ENCODE measurements around the gene LMX1B. TPM values are rescaled to one million over a fixed set of nuclear protein-coding genes. Genes with fewer than 3 reads are reported as not detected.

The LMX1B gene
- total RNA-seq, 1 experiment from 2014 or later, result 12.4 TPM

DNA sequence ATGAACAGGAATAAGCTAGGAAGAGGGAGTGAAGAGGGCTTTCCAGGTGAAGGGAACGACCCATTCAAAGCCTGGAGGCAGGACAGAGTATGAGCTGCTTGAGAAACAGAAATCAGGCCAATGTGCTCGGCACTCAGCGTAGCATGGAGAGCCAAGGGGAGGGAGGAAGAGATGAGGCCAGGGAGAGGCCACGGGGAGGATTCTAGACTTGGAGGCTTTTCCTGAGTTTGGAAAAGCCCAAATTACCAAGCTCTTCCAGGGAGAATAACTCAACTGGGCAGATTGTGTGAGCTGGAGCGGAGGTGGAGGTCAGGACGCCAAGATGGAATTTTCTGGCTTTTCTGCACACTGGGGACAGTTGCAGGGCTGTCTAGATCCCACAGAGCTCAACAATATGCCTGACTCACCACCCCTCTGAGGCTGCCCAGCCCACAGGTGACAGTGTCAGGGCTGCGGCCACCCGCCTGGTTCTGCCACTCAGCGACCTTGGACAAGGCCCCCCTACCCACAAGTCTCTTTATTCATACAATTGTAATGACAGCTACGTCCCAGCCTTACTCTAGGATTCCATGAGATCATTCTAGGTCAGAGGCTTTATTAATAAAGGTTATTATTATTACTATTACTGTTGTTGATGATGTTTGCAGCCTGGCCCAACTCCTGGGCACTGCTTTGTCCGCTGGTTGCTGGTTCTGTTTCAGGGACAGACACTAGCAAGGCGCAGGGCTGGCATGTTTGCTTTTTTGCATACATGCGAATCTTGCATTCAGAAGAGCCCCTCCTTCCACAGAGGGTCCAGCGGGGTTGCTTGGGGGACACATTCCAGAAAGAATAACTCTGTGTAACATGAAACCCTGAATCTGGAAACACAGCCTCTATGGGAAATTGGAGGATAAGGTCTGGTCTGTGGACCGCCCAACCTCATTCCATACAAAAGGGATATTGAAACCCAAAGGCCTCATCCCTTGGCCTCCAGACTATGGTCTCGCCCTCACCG lies 9.4 kb upstream of the LMX1B start (continued):
- TF ChIP-seq, protein P1, sequence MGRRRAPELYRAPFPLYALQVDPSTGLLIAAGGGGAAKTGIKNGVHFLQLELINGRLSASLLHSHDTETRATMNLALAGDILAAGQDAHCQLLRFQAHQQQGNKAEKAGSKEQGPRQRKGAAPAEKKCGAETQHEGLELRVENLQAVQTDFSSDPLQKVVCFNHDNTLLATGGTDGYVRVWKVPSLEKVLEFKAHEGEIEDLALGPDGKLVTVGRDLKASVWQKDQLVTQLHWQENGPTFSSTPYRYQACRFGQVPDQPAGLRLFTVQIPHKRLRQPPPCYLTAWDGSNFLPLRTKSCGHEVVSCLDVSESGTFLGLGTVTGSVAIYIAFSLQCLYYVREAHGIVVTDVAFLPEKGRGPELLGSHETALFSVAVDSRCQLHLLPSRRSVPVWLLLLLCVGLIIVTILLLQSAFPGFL (CRISPR knock-in tag; IDR thresholded peaks at IDR 0.05; ENCODE audit: borderline replicate concordance), result no peak
- TF ChIP-seq ATF1 (CRISPR knock-in tag; IDR thresholded peaks at IDR 0.05), result no peak
- TF ChIP-seq, protein P2, sequence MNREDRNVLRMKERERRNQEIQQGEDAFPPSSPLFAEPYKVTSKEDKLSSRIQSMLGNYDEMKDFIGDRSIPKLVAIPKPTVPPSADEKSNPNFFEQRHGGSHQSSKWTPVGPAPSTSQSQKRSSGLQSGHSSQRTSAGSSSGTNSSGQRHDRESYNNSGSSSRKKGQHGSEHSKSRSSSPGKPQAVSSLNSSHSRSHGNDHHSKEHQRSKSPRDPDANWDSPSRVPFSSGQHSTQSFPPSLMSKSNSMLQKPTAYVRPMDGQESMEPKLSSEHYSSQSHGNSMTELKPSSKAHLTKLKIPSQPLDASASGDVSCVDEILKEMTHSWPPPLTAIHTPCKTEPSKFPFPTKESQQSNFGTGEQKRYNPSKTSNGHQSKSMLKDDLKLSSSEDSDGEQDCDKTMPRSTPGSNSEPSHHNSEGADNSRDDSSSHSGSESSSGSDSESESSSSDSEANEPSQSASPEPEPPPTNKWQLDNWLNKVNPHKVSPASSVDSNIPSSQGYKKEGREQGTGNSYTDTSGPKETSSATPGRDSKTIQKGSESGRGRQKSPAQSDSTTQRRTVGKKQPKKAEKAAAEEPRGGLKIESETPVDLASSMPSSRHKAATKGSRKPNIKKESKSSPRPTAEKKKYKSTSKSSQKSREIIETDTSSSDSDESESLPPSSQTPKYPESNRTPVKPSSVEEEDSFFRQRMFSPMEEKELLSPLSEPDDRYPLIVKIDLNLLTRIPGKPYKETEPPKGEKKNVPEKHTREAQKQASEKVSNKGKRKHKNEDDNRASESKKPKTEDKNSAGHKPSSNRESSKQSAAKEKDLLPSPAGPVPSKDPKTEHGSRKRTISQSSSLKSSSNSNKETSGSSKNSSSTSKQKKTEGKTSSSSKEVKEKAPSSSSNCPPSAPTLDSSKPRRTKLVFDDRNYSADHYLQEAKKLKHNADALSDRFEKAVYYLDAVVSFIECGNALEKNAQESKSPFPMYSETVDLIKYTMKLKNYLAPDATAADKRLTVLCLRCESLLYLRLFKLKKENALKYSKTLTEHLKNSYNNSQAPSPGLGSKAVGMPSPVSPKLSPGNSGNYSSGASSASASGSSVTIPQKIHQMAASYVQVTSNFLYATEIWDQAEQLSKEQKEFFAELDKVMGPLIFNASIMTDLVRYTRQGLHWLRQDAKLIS (CRISPR knock-in tag; IDR thresholded peaks at IDR 0.05; ENCODE audit: borderline replicate concordance), result no peak
- TF ChIP-seq NR2C2 (CRISPR knock-in tag; IDR thresholded peaks at IDR 0.05), result no peak

DNA sequence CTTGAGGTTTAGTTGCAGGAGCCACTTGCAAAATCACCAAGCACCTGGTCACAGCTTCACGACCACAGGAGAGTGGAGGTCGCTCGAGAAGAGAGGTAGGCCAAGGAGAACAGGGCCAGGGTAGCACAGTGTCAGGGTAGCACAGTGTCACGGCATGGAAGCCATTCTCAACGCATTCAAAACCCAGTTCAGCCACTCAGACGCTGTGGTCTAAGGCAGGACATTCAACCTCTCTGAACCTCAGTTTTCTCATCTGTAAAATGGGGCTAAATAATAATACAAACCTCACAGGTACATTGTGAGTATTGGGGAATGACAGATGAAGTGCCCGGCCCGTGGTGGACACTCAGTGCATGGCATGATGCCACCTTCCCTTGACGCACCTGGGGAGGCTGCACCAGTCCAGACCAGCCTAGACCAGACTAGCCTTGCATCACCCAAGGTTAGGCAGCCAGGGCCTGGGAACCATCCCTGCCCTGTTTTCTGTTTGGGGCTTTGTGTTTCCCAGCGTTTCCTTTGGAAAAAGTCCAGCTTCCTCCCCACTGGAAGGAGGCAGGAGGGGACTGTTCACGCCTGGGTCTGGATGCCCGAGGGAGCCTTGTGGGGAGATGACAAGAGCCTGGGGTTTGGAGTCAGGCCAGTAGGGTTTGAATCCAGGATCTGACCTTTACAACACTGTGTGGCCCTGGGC lies 7.8 kb upstream of the LMX1B start:
- DNase-seq (ENCODE audit: low spot score), result no peak
- POLR2A ChIA-PET, result no interaction called here

DNA sequence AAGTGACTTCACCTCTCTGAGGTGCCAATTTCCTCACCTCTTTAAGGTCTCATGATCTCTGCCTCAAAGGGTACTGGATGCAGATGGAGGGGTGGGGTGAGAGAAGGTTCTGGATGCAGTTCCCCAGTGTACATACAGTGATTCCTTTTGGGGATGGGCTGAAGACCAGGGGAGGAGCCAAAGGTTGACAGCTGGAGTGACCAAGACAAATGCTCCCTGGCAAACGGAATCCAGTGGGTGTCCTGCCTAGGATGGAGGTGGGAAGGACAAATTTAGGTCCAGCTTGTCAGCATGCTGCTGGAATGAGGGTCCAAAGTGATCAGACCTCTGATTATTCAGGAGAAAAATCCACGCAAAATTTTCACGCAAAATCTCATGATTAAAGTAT lies 7.3 kb upstream of the LMX1B start:
- TF ChIP-seq NR3C1 (CRISPR knock-in tag; conservative IDR thresholded peaks at IDR 0.05; ENCODE audit: low read depth), result no peak
- TF ChIP-seq, protein P3, sequence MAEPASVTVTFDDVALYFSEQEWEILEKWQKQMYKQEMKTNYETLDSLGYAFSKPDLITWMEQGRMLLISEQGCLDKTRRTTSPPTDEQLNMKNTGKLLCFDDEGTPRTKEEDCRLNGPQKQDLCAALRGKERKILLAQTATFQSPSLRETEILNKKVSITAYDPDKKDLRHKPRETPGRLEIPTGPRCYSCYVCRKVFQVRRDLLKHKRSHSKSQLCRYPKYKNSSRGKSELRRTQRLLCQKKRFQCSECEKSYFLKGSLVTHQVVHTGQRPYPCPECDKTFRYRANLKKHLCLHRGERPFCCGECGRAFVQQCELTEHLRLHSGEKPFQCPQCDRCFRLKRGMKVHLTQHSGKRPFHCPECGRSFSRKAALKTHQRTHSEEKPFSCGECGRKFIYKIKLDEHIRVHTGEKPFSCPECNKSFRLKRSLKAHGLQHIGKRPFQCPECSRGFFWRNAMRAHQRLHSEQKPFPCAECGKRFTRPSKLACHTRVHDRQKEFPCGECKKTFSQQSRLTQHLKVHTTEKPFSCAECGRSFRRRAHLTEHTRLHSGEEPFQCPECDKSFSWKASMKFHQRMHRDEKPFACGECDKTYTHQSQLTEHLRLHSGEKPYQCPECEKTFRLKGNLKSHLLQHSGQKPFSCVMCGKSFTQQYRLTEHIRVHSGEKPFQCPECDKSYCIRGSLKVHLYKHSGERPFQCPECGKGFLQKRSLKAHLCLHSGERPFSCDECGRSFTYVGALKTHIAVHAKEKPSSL (CRISPR knock-in tag; conservative IDR thresholded peaks at IDR 0.05), result no peak
- no peak for TF ChIP-seq ZNF263 (CRISPR knock-in tag; IDR thresholded peaks at IDR 0.05; ENCODE audit: low read depth)
- TF ChIP-seq, protein P1 (CRISPR knock-in tag; IDR thresholded peaks at IDR 0.05; ENCODE audit: borderline replicate concordance), result no peak
- TF ChIP-seq, protein P4, sequence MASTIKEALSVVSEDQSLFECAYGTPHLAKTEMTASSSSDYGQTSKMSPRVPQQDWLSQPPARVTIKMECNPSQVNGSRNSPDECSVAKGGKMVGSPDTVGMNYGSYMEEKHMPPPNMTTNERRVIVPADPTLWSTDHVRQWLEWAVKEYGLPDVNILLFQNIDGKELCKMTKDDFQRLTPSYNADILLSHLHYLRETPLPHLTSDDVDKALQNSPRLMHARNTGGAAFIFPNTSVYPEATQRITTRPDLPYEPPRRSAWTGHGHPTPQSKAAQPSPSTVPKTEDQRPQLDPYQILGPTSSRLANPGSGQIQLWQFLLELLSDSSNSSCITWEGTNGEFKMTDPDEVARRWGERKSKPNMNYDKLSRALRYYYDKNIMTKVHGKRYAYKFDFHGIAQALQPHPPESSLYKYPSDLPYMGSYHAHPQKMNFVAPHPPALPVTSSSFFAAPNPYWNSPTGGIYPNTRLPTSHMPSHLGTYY (CRISPR knock-in tag; IDR thresholded peaks at IDR 0.05), result no peak
- TF ChIP-seq ZNF416 (CRISPR knock-in tag; IDR thresholded peaks at IDR 0.05), result no peak
- no peak for TF ChIP-seq ZNF121 (CRISPR knock-in tag; IDR thresholded peaks at IDR 0.05)
- no peak for TF ChIP-seq ELF4 (CRISPR knock-in tag; IDR thresholded peaks at IDR 0.05; ENCODE audit: low read depth)
- no peak for TF ChIP-seq ZNF671 (CRISPR knock-in tag; IDR thresholded peaks at IDR 0.05)
- no peak for TF ChIP-seq SP1 (CRISPR knock-in tag; conservative IDR thresholded peaks at IDR 0.05)
- no peak for TF ChIP-seq PRRX2 (CRISPR knock-in tag; IDR thresholded peaks at IDR 0.05)
- H3K9me3 Mint-ChIP-seq, result no peaks in the 10 kb centered on the region
- H3K36me3 Mint-ChIP-seq, result no peaks in the 10 kb centered on the region
- H3K4me3 Mint-ChIP-seq, result no peak overlapping the region
- H3K4me1 Mint-ChIP-seq, result peaks cover 7% of the 10 kb centered on the region
- no peak overlapping the region for H3K27ac Mint-ChIP-seq
- ATAC-seq (no peak), DNase-seq (ENCODE audit: low spot score) (no peak)
- ChIA-PET POLR2A (no interaction called here), CTCF (interaction anchor here (1.0 to 4.2 kb wide), 3 partner anchors 84 to 99 kb away, joined by 4 to 17 read pairs (median 7); no protein-coding TSS in a partner anchor)
- H3K27me3 Mint-ChIP-seq (ENCODE audit: low read depth), result peaks cover 61% of the 10 kb centered on the region

More for the DNA sequence above, 7.8 kb upstream of the LMX1B start:
- no peaks in the 10 kb centered on the region for H3K9me3 Mint-ChIP-seq
- CTCF ChIA-PET, result interaction anchor here (1.0 kb wide), 1 partner anchor 84 kb away, joined by 4 read pairs; no protein-coding TSS in a partner anchor
- TF ChIP-seq SMAD3 (CRISPR knock-in tag; IDR thresholded peaks at IDR 0.05; ENCODE audit: borderline replicate concordance), result no peak
- TF ChIP-seq, protein P5, sequence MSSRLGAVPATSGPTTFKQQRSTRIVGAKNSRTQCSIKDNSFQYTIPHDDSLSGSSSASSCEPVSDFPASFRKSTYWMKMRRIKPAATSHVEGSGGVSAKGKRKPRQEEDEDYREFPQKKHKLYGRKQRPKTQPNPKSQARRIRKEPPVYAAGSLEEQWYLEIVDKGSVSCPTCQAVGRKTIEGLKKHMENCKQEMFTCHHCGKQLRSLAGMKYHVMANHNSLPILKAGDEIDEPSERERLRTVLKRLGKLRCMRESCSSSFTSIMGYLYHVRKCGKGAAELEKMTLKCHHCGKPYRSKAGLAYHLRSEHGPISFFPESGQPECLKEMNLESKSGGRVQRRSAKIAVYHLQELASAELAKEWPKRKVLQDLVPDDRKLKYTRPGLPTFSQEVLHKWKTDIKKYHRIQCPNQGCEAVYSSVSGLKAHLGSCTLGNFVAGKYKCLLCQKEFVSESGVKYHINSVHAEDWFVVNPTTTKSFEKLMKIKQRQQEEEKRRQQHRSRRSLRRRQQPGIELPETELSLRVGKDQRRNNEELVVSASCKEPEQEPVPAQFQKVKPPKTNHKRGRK (CRISPR knock-in tag; IDR thresholded peaks at IDR 0.05; ENCODE audit: borderline replicate concordance), result no peak
- TF ChIP-seq TP53 (CRISPR knock-in tag; IDR thresholded peaks at IDR 0.05), result no peak
- no peak for TF ChIP-seq SP1 (CRISPR knock-in tag; conservative IDR thresholded peaks at IDR 0.05)
- no peak for TF ChIP-seq OVOL2 (CRISPR knock-in tag; IDR thresholded peaks at IDR 0.05; ENCODE audit: borderline replicate concordance)
- TF ChIP-seq HMGA2 (CRISPR knock-in tag; IDR thresholded peaks at IDR 0.05), result no peak
- no peak for TF ChIP-seq RELA (CRISPR knock-in tag; IDR thresholded peaks at IDR 0.05; ENCODE audit: borderline replicate concordance)
- no peaks in the 10 kb centered on the region for H3K36me3 Mint-ChIP-seq
- H3K4me3 Mint-ChIP-seq, result no peak overlapping the region
- H3K4me1 Mint-ChIP-seq, result peaks cover 3% of the 10 kb centered on the region; the same call in 1 of the 2 replicates
- ATAC-seq, result no peak
- no peak overlapping the region for H3K27ac Mint-ChIP-seq
- peaks cover 55% of the 10 kb centered on the region for H3K27me3 Mint-ChIP-seq (ENCODE audit: low read depth)

Measured in WTC11 (cell line).